BJ (cell line): ENCODE results near the gene PLD5. TPM values are rescaled to one million over a fixed set of nuclear protein-coding genes. Genes with fewer than 3 reads are reported as not detected.
"Not testable (repeated sequence)": the region's sequence is repeated elsewhere in the genome, so short reads cannot be mapped to it uniquely, and the experiment has no call there.

Experiments
- CTCF ChIA-PET: fragments of 350-600 bp; formaldehyde crosslinking; extraction: SDS; loops from one replicate; lab custom pipeline; 2021; ENCODE audit warnings: antibody characterized with exemption, inconsistent platforms; lab: Yijun Ruan, JAX
- POLR2A ChIA-PET: fragments of 300-600 bp; sonication (Branson Sonifier 250); formaldehyde crosslinking; extraction: SDS; loops from one replicate; lab custom pipeline; 2021; ENCODE audit warnings: antibody characterized with exemption; lab: Charles Lee
- DNase-seq: peaks from one replicate; pipeline ENCODE4 v3.0.0-alpha.2; 2011; ENCODE audit warnings: low read depth
- H3K27me3 ChIP-seq: 2 replicates; pipeline ENCODE4 v1.6.0; 2011; ENCODE audit warnings: low read length; ENCODE audit not compliant: control insufficient read depth, insufficient read depth
- H3K36me3 ChIP-seq: 2 replicates; pipeline ENCODE4 v1.5.1; 2011; ENCODE audit warnings: low read length; ENCODE audit not compliant: control insufficient read depth, insufficient read depth
- H3K4me3 ChIP-seq: 2 replicates; pipeline ENCODE4 v1.5.1; 2011; ENCODE audit warnings: low read depth, mild to moderate bottlenecking, control low read depth, low read length
- CTCF ChIP-seq: IDR thresholded peaks from 2 replicates; pipeline ENCODE4 v1.5.1; 2011; ENCODE audit warnings: low read depth, mild to moderate bottlenecking, control low read depth, inconsistent platforms, low read length, moderate library complexity; ENCODE audit not compliant: insufficient read depth
- polyA plus RNA-seq: library from polyadenylated mRNA; depleted of rRNA; stranded (reverse); fragments of >200 nt; gene quantifications from 2 replicates; pipeline ENCODE4 v1.2.3, GENCODE V29; 2011

The PLD5 gene
- polyA plus RNA-seq, 1 experiment = not detected

DNA sequence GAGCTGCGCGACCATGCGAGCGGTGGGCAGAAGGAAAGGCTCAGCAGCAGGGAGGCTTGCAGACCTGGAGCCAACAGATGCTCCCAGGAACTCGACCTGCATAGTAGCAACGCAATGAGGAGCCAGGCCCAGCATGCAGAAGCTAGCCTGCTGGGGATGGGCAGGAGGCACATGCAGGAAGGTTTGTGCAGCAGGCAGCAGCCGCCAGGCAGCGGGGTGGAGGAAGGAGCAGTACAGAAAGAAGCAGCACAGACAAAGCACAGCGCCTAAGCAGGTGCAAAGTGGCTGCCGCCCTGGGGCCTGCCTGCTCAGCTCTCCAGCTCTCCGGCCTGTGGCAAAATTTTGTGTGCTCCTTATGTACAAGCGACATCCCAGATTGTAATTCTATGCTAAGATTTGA is 312.1 kb downstream of the PLD5 start:
- H3K36me3 ChIP-seq = no peaks in the 10 kb centered on the region

GRCh38 chr1:242211254-242212022 is 313.1 kb downstream of the PLD5 start:
- ChIA-PET CTCF (no interaction called here), POLR2A (no interaction called here)
- H3K4me3 ChIP-seq = no peak overlapping the region
- no peaks in the 10 kb centered on the region for H3K27me3 ChIP-seq
- no peak for TF ChIP-seq CTCF
- no peak for DNase-seq
- H3K36me3 ChIP-seq = no peaks in the 10 kb centered on the region

More for the DNA sequence above, 312.1 kb downstream of the PLD5 start:
- CTCF ChIA-PET = no interaction called here
- H3K27me3 ChIP-seq = no peaks in the 10 kb centered on the region
- no peak overlapping the region for H3K4me3 ChIP-seq
- POLR2A ChIA-PET = no interaction called here
- TF ChIP-seq CTCF = no peak
- no peak for DNase-seq

GRCh38 chr1:242210316-242210715 is 314.2 kb downstream of the PLD5 start:
- H3K36me3 ChIP-seq, POLR2A ChIA-PET, CTCF ChIA-PET, H3K4me3 ChIP-seq, DNase-seq, H3K27me3 ChIP-seq: not testable (repeated sequence)

GRCh38 chr1:242209063-242209462 is 315.4 kb downstream of the PLD5 start:
- CTCF ChIA-PET = no interaction called here
- no peak overlapping the region for H3K4me3 ChIP-seq
- H3K36me3 ChIP-seq = no peaks in the 10 kb centered on the region
- H3K27me3 ChIP-seq = no peaks in the 10 kb centered on the region
- DNase-seq = no peak
- no peak for TF ChIP-seq CTCF
- POLR2A ChIA-PET = no interaction called here

DNA sequence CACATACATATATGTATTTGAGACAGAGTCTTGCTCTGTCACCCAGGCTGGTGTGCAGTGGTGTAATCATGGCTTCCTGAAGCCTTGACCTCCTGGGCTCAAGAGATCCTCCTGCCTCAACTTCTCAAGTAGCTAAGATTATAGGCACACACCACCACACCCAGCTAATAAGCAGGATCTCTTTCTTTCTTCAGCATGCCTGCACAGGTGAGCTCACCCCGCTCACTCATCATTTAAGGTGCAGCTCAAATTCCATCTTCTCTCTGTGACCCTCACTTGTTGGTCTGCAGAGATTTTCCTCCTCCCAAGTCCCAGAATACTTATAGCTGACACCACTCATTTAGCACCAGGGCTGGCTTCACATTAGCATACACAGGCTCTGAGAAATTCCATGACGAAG is 316.5 kb downstream of the PLD5 start:
- no peaks in the 10 kb centered on the region for H3K36me3 ChIP-seq
- CTCF ChIA-PET = no interaction called here
- H3K4me3 ChIP-seq = no peak overlapping the region
- TF ChIP-seq CTCF = no peak
- no peak for DNase-seq
- POLR2A ChIA-PET = no interaction called here
- H3K27me3 ChIP-seq = no peaks in the 10 kb centered on the region

DNA sequence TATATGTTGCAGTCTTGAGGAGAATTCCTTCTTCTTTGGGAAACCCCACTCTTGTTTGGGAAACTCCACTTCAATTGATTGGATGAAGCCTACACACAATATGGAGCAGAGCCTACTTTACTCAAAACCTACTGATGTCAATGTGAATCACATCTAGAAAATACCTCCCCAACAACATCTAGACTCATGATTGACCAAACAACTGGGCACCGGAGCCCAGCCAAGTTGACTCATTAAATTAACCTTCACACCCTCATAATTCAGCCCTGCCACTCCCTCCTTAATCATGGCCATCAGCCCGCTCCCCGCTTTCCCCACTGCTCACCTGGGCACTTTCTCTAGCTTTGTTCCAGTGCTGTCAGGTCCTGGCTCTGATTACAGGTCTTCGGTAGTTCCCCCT is 317.5 kb downstream of the PLD5 start:
- Histone ChIP-seq H3K4me3 (no peak overlapping the region), H3K36me3 (no peaks in the 10 kb centered on the region), H3K27me3 (no peaks in the 10 kb centered on the region)
- ChIA-PET POLR2A (no interaction called here), CTCF (no interaction called here)
- TF ChIP-seq CTCF = no peak
- DNase-seq = no peak
